HepG2 (cell line): Measurements from ENCODE around the gene CCDC85A. TPM values are rescaled to one million over a fixed set of nuclear protein-coding genes. Genes with fewer than 3 reads are reported as not detected.

Source experiments
- ATAC-seq: fragments of 200-7000 bp; cut with Tn5 transposase; 3 replicates; pipeline ENCODE4 v1.9.1; 2020; ENCODE audit warnings: mild to moderate bottlenecking, moderate library complexity
- BruUV-seq: library from RNA; stranded (reverse); fragments of 400-500 nt; replicated peaks from 2 replicates; lab custom pipeline; 2021; lab: Mats Ljungman, UMichigan
- CTCF ChIA-PET: fragments of 300-600 bp; formaldehyde crosslinking; extraction: SDS; loops from one replicate; lab custom pipeline; 2021; ENCODE audit warnings: low total read pairs, inconsistent platforms, low intra/inter-chr PET ratio; lab: Yijun Ruan, JAX
- POLR2A ChIA-PET: fragments of 350-600 bp; sonication (Branson Sonifier 250); formaldehyde crosslinking; loops from one replicate; lab custom pipeline; 2020; ENCODE audit warnings: antibody characterized with exemption, inconsistent platforms; lab: Yijun Ruan, JAX
- DNase-seq: peaks from one replicate; pipeline ENCODE4 v3.0.0-alpha.2; 2015; ENCODE audit warnings: low spot score
- FAIRE-seq: peaks from 3 replicates; lab custom pipeline; 2011; peaks lifted over from hg19 to GRCh38; lab: Jason Lieb, UNC
- H2AFZ ChIP-seq: one replicate; pipeline ENCODE4 v1.6.1; 2011; ENCODE audit warnings: low read length, inconsistent platforms
- H3K27ac ChIP-seq: fragments of 300-600 bp; 3 replicates; pipeline ENCODE4 v1.8.0; 2011; ENCODE audit warnings: mixed run types, mild to moderate bottlenecking, mixed read lengths, low read length, inconsistent platforms; ENCODE audit not compliant: insufficient read depth; ENCODE audit errors: extremely low read length
- H3K27me3 ChIP-seq, 2 experiments: fragments of 200-600 bp in 1 of 2; 2 replicates in 1 of 2; 3 replicates in 1 of 2; pipeline versions ENCODE4 v1.6.0 to v1.8.0; 2011; ENCODE audit warnings: low read length in 2 of 2, mild to moderate bottlenecking in 2 of 2, moderate library complexity in 2 of 2, inconsistent platforms in 1 of 2; ENCODE audit not compliant: insufficient read depth in 2 of 2, control insufficient read depth in 1 of 2
- H3K36me3 ChIP-seq, 2 experiments: fragments of 200-600 bp in 1 of 2; replicated peaks in 1 of 2; 2 replicates in 1 of 2; 3 replicates in 1 of 2; pipeline versions ENCODE4 v1.5.1 to v1.8.0; 2011; ENCODE audit warnings: low read length in 2 of 2, inconsistent platforms in 1 of 2; ENCODE audit not compliant: insufficient read depth in 2 of 2, control insufficient read depth in 1 of 2
- H3K4me1 ChIP-seq: 2 replicates; pipeline ENCODE4 v1.5.1; 2012; ENCODE audit warnings: low read length, inconsistent platforms; ENCODE audit not compliant: insufficient read depth
- H3K4me2 ChIP-seq: 2 replicates; pipeline ENCODE4 v1.6.0; 2011; ENCODE audit warnings: low read depth, low read length, inconsistent platforms
- H3K4me3 ChIP-seq, 3 experiments: fragments of 200-600 bp in 1 of 3; sonication (generic), shearing (Covaris generic) in 1 of 3; replicated peaks in 1 of 3; 2 replicates each; pipeline ENCODE4 v1.5.1; 2011 to 2016; ENCODE audit warnings: low read length in 3 of 3, inconsistent platforms in 2 of 3, low read depth in 2 of 3, mild to moderate bottlenecking in 2 of 3, control low read depth in 1 of 3, mixed read lengths in 1 of 3; ENCODE audit not compliant: insufficient read depth in 1 of 3
- H3K79me2 ChIP-seq: one replicate; pipeline ENCODE4 v1.6.1; 2011; ENCODE audit warnings: low read length, inconsistent platforms; ENCODE audit not compliant: insufficient read depth
- H3K9ac ChIP-seq: 2 replicates; pipeline ENCODE4 v1.6.0; 2011; ENCODE audit warnings: mild to moderate bottlenecking, low read depth, low read length, inconsistent platforms; ENCODE audit not compliant: insufficient read depth
- H3K9me3 ChIP-seq: 2 replicates; pipeline ENCODE4 v1.5.1; 2012; ENCODE audit warnings: mild to moderate bottlenecking, low read length
- H4K20me1 ChIP-seq: 2 replicates; pipeline ENCODE4 v1.6.0; 2011; ENCODE audit warnings: inconsistent platforms, mild to moderate bottlenecking, low read length, moderate library complexity; ENCODE audit not compliant: insufficient read depth
- FOXA1 ChIP-seq, 2 experiments: fragments of 450-650 bp in 1 of 2; sonication (generic) in 1 of 2; formaldehyde crosslinking in 1 of 2; IDR thresholded peaks; 2 replicates each; pipeline versions ENCODE4 v1.4.0 to v1.6.1; 2016 to 2020; ENCODE audit warnings: missing genetic modification reagents in 1 of 2
- FOXM1 ChIP-seq: sonication (generic); formaldehyde crosslinking; IDR thresholded peaks from 2 replicates; pipeline ENCODE4 v1.5.0; 2020; ENCODE audit warnings: missing genetic modification reagents
- KLF9 ChIP-seq: IDR thresholded peaks from 2 replicates; pipeline ENCODE4 v1.6.1; 2016; ENCODE audit warnings: low read depth
- PCBP2 ChIP-seq: fragments of 200-400 bp; formaldehyde crosslinking; optimal IDR thresholded peaks from 2 replicates; pipeline ENCODE3; 2018; ENCODE audit warnings: low read length, low read depth; ENCODE audit not compliant: poor library complexity, severe bottlenecking
- WGBS: methylation state at CpG from one replicate; pipeline ENCODE4 v1.1.6; 2017; ENCODE audit warnings: low lambda C conversion rate; 5-methylcytosine and 5-hydroxymethylcytosine counted together
- in situ Hi-C: cut with HindIII; loops from 2 replicates; pipeline ENCODE4 v1.10.0; 2017; ENCODE audit warnings: low pct_unique_long_range_greater_than_20kb; ENCODE audit not compliant: extremely low pct_ligation_motif_present
- intact Hi-C: fragments of 100-400 bp; cut with micrococcal nuclease; formaldehyde crosslinking; loops from one replicate; pipeline ENCODE4 v1.10.0; 2022; ENCODE audit not compliant: unreplicated experiment
- polyA plus RNA-seq, 8 experiments: library from polyadenylated mRNA; depleted of rRNA in 3 of 8; stranded (reverse) in 7 of 8; unstranded in 1 of 8; fragments of >200 nt; fragmentation: Illumina TruSeq in 4 of 8; extraction: Trizol in 4 of 8; gene quantifications; 2 replicates each; pipeline versions ENCODE4 v1.2.1 to v1.2.3, GENCODE V29; 2011 to 2016; ENCODE audit warnings: low read depth in 4 of 8, missing spikeins in 1 of 8, mixed read lengths in 1 of 8; ENCODE audit not compliant: insufficient read depth in 1 of 8
- total RNA-seq, 5 experiments: library from RNA; depleted of rRNA; stranded (reverse); fragments of >200 nt; fragmentation: Illumina TruSeq; extraction: Trizol; gene quantifications; 2 replicates each; pipeline ENCODE4 v1.2.3, GENCODE V29; 2016; ENCODE audit warnings: low read depth in 1 of 5
- TF ChIP-seq, protein P1 (sequence below): sonication (generic); formaldehyde crosslinking; IDR thresholded peaks from 2 replicates; pipeline ENCODE4 v1.8.0; 2022; ENCODE audit warnings: missing genetic modification reagents, mild to moderate bottlenecking, inconsistent platforms, borderline replicate concordance

The CCDC85A gene
- total and polyA plus RNA-seq, 2 of the 13 experiments (the other 11 are each of a cell fraction or from before 2014, with no cell fraction given), result not detected

DNA sequence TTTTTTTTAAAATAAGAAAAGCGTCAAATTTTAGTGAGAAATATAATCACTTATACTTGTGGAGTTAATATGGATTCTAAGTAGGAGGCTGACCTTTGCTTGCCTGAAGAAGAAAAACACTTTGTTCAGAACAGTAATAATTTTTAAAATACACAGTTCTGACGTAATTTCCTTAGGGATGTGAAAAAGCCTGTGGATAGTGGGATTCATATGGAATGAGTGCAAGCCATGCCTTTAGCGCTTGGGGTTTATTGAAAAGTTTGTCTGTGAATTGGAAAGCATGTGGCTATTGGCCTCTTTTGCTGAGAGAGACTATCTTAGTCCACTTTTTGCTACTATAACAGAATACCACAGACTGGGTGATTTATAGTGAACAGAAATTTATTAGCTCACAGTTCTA, 151.3 kb downstream of the CCDC85A start:
- Histone ChIP-seq H3K27ac (no peak overlapping the region), H3K27me3 (no peaks in the 10 kb centered on the region), H3K79me2 (no peaks in the 10 kb centered on the region), H2AFZ (no peak overlapping the region), H3K4me1 (no peaks in the 10 kb centered on the region), H3K4me2 (no peak overlapping the region), H3K9me3 (no peaks in the 10 kb centered on the region), H3K4me3 (no peak overlapping the region), H4K20me1 (no peaks in the 10 kb centered on the region), H3K36me3 (no peaks in the 10 kb centered on the region), H3K9ac (no peak overlapping the region)
- intact Hi-C loops, result no loop called here
- no peak for ATAC-seq
- TF ChIP-seq KLF9 (CRISPR knock-in tag) (no peak), PCBP2 (no peak), FOXM1 (CRISPR knock-in tag) (no peak)
- ChIA-PET CTCF (no interaction called here), POLR2A (no interaction called here)
- FAIRE-seq, result no peak
- DNase-seq, result no peak
- WGBS, result 7% methylated on average over 3 of the region's 3 CpGs
- no TSS peak for BruUV-seq
- in situ Hi-C loops, result no loop called here

DNA sequence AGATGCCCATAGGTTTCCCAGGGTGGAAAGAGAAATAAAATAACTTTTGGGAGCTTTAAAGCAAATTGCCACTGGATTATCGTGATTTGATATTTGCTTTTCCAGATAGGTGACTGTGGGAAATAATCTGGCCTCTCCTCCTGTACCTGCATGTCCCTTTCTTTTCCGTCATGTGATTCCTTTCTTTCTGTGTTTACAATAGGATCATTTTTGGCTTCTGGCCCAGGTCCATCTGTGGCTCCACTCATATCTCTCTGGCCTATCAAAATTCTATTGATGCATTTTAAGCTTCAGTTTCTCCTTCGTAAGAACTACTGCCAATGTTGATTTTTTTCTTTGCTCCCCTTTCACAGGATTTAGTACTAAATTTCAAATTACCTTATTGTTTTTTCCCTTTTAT, 153.6 kb downstream of the CCDC85A start:
- POLR2A ChIA-PET, result no interaction called here
- Histone ChIP-seq H3K4me2 (no peak overlapping the region), H3K36me3 (no peaks in the 10 kb centered on the region), H3K9ac (no peak overlapping the region), H3K79me2 (no peaks in the 10 kb centered on the region), H4K20me1 (no peaks in the 10 kb centered on the region), H3K4me1 (no peaks in the 10 kb centered on the region), H3K4me3 (no peak overlapping the region), H3K9me3 (no peaks in the 10 kb centered on the region), H2AFZ (no peak overlapping the region), H3K27me3 (no peaks in the 10 kb centered on the region), H3K27ac (no peak overlapping the region)
- DNase-seq (no peak), ATAC-seq (no peak), FAIRE-seq (no peak)
- in situ Hi-C loops, result no loop called here
- TF ChIP-seq FOXA1 (IDR thresholded peaks at IDR 0.05) (no peak), FOXA1 (CRISPR knock-in tag; IDR thresholded peaks at IDR 0.05) (0 out of 2 replicates have a peak, but pooled peaks have one; percentile 6)
- TF ChIP-seq, protein P1, sequence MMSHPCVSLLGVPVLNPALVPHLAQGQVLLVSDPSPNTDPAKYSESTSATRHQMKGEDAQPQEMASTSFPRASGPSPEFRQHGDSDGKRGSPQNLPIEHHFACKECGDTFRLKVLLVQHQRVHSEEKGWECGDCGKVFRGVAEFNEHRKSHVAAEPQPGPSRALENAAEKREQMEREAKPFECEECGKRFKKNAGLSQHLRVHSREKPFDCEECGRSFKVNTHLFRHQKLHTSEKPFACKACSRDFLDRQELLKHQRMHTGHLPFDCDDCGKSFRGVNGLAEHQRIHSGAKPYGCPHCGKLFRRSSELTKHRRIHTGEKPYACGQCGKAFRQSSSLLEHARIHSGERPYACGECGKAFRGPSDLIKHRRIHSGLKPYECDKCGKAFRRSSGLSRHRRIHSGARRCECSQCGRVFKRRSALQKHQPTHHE (CRISPR knock-in tag), result no peak
- no TSS peak for BruUV-seq
- intact Hi-C loops, result no loop called here
- 13% methylated on average over 3 of the region's 3 CpGs for WGBS
- CTCF ChIA-PET, result no interaction called here
